NCI-H748 (cell line): Measurements from ENCODE around the gene NTMT2.
"Not testable (repeated sequence)": the region's sequence is repeated elsewhere in the genome, so short reads cannot be mapped to it uniquely, and the experiment has no call there.

Experiments
- DNase-seq: peaks from one replicate; lab custom pipeline; 2025; ENCODE audit not compliant: unreplicated experiment; lab: John Stamatoyannopoulos, UW

NTMT2 gene

DNA sequence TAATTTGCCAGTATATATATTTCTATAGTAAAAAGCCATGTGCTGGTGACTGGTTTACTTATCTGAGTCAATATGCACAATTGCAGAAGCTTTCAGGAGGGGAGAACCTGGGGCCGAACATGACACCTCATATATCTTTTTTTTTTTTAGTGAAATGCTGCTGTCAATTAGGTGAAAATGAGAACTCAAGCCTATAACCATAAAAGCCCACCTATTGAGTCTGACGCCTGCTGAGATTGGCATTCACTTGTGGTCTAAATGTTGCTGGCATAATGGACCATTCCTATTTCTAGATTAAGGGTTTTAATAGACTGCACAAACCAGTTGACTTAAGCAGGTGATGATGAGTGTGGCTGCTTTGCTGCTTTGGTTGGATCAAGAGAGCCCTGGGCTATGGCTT lies 10.8 kb downstream of the NTMT2 start:
- peak; percentile 62 for DNase-seq

- no peak for DNase-seq
These were observed 12.1 kb downstream of the NTMT2 start for GRCh38 chr1:170157820-170158219.

DNA sequence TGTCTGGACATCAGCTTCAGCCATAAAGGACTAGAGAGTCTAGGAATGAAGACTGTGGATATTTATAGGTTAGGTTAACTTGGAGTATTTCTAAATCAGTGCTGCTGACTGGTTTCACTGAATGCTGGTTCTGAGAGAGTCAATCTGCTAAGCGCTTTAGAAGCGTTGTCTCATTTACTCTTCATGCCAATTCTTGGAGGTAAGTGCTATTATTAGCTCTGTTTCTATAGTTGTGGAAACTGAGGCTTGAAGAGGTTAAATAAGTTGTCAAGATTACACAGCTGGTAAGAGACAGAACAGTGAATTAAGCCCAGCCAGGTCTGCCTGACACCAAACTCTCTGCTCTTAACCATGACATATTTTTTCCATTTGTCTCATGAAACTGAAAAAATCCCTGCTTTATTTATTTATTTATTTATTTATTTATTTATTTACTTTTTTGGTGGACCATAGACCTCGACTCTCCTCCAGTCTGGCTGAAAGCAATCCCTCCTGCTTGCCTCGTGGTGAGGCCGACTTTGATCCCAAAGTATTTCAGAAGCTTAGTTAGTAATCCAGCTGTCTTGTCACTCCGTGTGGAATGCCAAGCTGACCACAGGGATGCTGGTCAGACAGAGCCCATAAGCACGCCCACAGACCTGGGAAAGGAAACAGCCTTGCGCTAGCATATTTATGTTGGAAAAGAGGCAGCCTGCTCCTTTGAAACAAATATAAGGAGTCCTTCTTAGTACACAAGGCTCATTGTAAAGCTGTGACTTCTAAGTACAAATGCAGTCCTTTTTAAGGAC lies 16.9 kb downstream of the NTMT2 start:
- no peak for DNase-seq

DNA sequence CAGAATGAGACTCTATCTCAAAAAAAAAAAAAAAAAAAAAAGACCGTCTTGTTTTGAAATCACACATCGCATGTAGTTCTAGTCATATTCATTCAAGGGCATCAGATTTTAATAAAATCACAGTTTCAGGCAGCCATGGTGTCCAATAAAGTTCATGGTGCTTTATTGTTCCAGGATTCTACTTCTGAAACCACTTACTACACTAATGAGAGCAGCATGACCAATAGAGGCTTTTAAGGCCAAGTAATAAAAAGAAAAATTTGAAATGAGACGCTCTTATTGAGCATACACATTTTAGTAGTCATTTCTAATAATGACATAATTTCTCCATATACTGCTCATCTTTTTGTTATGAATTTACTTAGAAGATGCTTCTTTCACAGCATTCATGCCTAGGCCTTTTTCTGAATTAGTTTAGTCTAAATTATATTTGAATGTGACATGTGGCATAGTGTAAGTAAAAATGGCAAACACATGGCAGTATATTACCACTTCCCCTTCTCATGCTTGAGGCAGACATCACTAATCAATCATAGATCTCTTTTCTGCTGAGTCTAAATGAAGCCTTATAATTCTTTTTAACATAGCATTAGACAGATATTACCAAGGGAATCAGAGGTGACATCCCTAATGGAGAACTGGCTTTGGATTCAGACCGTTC lies 18.5 kb downstream of the NTMT2 start:
- no peak for DNase-seq

DNA sequence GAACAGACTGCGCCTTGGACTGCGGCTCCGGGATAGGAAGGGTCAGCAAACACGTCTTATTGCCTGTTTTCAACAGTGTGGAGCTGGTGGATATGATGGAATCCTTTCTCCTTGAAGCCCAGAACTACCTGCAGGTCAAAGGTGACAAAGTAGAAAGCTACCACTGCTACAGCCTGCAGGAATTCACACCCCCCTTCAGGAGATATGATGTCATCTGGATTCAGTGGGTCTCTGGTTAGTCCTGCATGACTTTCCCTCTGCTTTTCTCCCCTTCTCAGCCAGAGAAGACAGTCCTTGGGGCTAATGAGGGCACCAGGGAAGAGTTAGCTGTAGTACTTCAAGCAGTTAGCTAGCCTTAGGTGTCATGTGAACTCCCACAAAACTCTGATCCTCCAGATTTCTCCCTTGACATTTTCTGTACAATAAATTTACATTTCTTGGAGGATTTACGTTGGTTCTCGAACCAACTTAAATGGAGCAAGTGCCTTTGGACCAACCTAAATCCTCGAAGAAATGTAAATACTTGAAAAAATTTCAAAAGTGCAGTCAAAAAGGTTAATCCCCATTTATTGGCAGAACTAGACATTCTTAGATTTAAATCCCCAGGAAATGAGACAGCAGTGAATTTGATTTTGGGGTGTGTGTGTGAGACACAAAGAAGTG lies 20.9 kb downstream of the NTMT2 start:
- DNase-seq = no peak

- DNase-seq = peak; percentile 44
These were observed 22.5 kb downstream of the NTMT2 start for GRCh38 chr1:170168265-170168664.

DNA sequence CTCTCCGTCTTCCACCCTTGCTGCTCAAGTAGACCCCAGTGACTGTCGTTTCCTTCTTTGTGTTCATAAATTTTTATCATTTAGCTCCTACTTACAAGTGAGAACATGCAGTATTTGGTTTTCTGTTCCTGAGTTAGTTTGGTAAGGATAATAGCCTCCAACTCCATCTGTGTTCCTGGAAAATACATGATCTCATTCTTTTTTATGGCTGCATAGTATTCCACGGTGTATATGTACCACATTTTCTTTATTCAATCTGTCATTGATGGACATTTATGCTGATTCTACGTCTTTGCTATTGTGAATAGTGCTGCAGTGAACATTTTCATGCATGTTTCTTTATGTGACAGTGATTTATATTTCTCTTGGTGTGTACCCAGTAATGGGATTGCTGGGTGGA lies 24.8 kb downstream of the NTMT2 start:
- DNase-seq = not testable (repeated sequence)

GRCh38 chr1:170174395-170174794 lies 28.6 kb downstream of the NTMT2 start:
- DNase-seq = no peak

GRCh38 chr1:170175041-170175440 lies 29.3 kb downstream of the NTMT2 start:
- DNase-seq = no peak

DNA sequence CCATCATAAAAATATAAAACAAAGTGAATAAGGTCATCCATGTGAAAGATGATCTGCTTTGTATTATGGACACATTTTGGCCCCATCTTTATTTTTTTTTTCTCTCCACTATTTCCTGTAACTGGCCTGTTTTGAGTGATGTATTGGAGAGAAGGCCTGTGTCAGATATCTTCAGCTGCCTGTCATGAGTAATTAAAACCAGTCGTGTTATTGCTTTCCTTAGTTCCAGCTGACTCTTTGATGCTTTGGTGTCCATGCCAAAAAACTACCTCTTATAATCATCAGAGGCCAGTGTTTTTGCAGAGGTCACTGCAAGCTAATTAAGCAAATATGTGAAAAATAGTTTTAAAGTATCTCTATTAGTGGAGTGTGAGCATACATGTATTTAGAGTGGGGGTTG lies 29.7 kb downstream of the NTMT2 start:
- no peak for DNase-seq

DNA sequence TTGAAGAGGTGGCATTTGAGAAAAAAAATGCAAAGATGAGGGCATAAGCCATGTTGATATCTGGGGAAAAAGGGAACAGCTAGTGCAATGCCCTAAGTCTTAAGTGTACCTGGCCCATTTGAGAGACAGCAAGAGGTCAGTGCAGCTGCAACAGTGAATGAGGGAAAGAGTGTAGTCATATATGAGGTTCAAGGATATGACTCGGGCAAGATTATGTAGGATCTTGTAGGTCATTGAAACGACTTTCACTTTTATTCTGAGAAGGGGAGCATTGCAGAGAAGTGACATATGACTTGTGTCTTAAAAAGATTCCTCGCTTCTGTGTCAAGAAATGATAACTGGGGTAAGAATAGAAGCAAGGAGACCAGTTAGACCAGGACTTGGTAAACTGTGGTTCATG lies 31.0 kb downstream of the NTMT2 start:
- no peak for DNase-seq

DNA sequence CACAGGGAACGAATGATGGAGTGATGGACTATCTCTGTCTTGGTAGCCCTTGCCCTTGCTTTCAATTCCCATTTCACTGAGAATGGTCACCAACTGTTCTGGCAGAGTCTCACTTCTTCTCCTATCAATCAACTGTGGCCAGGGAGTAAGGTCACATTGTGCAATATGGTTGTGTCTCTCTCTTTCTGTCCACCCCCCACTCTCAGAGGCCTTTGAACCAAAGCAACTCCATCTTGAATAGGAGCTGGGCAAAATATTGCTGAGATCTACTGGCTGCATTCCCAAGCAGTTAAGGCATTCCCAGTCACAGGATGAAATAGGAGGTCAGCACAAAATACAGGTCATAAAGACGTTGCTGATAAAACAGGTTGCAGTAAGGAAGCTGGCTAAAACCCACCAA lies 36.7 kb downstream of the NTMT2 start:
- DNase-seq = no peak

- no peak for DNase-seq
These were observed 46.8 kb downstream of the NTMT2 start for GRCh38 chr1:170192546-170192945.

GRCh38 chr1:170194451-170194850 lies 48.7 kb downstream of the NTMT2 start:
- no peak for DNase-seq

DNA sequence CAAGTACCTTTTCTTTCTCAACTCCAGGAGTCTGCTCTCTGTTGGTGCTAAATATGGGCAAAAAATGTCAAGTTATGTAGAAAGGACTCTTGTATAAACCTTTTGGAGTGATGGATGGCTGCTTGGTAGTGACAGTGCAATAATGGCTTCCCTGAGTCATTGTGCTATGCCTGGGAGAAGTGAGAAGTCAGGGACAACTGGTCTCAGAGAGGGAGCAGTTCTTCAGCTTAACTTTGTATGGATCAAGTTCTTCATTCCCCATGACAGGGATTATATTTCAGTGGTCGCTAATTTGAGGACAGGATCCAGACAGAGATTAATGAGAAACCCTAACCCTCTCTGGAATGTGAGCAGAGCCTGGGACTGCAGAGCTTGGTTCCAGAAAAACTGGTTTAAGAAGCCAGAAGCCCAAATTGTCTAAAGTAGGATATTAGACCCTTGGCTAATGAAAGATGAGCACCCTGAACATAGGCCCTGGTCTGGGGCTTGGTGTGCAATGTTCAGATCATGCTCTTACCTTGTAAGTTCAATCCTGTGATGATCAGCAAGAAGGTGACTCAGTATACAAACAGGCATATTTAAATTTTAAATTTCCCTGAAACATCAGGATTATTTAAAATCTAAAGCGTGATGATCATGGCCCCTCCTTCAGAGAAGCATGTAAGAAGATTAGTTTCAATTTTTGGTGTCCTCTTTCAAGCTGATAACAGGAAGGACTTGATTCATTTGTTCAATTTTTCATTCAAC lies 50.9 kb downstream of the NTMT2 start:
- DNase-seq = no peak

- no peak for DNase-seq
These were observed 52.3 kb downstream of the NTMT2 start for GRCh38 chr1:170198090-170198489.

- DNase-seq = no peak
These were observed 52.8 kb downstream of the NTMT2 start for GRCh38 chr1:170198584-170198983.

- DNase-seq = no peak
These were observed 54.4 kb downstream of the NTMT2 start for GRCh38 chr1:170200161-170200560.

DNA sequence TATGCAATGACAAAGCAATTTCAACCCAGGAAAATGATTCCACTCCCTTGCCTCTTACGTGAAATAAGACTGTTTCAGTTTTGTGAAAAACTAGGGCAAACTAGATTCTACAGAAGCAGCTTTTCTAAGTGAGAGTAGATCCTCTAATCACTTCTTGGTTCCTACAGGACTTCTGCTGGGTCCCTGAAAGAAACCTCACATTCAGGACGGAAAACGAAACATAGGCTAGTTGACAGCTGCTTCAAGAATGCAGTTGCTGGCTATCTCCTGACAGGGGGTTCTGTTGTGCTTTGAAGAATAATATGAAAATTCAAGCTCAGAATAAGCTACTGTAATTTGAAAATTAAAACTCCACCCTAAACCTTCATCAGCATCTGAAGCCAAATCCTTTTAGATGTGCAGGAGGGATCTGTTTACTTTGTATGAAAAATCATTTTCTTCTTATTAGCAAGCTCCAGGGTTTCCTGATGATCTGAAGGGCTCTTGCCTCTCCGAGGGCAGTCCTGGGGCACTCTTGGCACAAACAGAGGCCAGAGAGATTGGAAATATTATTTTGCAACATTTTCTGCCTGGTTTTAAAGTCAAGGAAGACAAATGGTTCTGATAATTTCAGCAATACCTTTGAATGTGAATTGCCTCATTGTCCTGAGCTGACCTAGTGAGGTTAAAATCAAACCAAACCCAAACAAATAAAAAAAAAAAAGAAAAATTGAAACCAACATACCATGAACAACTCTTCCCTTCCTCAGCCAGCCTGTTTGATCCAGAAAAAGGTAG lies 55.0 kb downstream of the NTMT2 start:
- no peak for DNase-seq

DNA sequence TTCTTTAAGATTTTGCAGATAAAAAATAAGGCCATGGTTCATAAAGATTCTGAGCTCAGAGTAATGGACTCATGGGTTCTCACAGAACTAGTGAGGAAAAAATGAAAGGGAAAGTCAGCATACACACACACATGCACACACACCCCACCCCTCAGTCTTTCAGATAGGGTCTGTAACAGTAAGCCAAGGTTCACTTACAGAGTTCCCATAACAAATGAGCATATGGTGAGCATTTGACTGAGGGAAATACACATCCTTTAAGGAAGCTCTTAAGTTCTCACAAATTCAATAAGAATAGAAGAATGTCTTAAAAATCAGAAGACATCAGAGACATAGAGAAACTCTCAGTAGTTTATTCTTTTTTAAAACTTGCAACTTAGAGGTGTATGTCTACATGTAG lies 57.9 kb downstream of the NTMT2 start:
- no peak for DNase-seq

- no peak for DNase-seq
These were observed 58.4 kb downstream of the NTMT2 start for GRCh38 chr1:170204121-170204520.
